Activated B cell treated with CpG ODN at 0.5 μM for 24 hours (primary cell): Measurements from ENCODE around the gene LSMEM2. TPM values are rescaled to one million over a fixed set of nuclear protein-coding genes. Genes with fewer than 3 reads are reported as not detected.

Experiments used
- ATAC-seq: fragments of 200-7000 bp; cut with Tn5 transposase; one replicate; pipeline ENCODE4 v1.10.0; 2021; ENCODE audit warnings: low read depth, mild to moderate bottlenecking, moderate library complexity
- CTCF ChIA-PET: fragments of 350-600 bp; sonication (Branson Sonifier 250); formaldehyde crosslinking; loops from one replicate; lab custom pipeline; 2021; ENCODE audit warnings: antibody characterized with exemption; lab: Charles Lee
- POLR2A ChIA-PET: fragments of 350-600 bp; sonication (Branson Sonifier 250); formaldehyde crosslinking; loops from one replicate; lab custom pipeline; 2021; ENCODE audit warnings: antibody characterized with exemption; lab: Charles Lee
- DNase-seq: peaks from one replicate; pipeline ENCODE4 v3.0.0; 2022
- H3K27ac Mint-ChIP-seq: one replicate; pipeline ENCODE4 v1.8.0; 2020; ENCODE audit warnings: mixed read lengths
- H3K27me3 Mint-ChIP-seq: one replicate; pipeline ENCODE4 v1.8.0; 2021; ENCODE audit warnings: mixed read lengths
- H3K36me3 Mint-ChIP-seq: one replicate; pipeline ENCODE4 v1.8.0; 2021; ENCODE audit warnings: low read depth, mixed read lengths
- H3K4me1 Mint-ChIP-seq: one replicate; pipeline ENCODE4 v1.8.0; 2021; ENCODE audit warnings: mixed read lengths
- H3K4me3 Mint-ChIP-seq: one replicate; pipeline ENCODE4 v1.8.0; 2020; ENCODE audit warnings: mild to moderate bottlenecking, mixed read lengths
- H3K9me3 Mint-ChIP-seq: one replicate; pipeline ENCODE4 v1.8.0; 2020; ENCODE audit warnings: mixed read lengths
- intact Hi-C: fragments of 100-400 bp; cut with micrococcal nuclease; formaldehyde crosslinking; loops from one replicate; pipeline ENCODE4 v1.15.1; 2024
- total RNA-seq: library from RNA; stranded (reverse); gene quantifications from 2 replicates; pipeline ENCODE4 v1.2.3, GENCODE V29; 2022
- TF ChIP-seq, protein P1 (sequence below): fragments of 200-600 bp; IDR thresholded peaks from one replicate; pipeline ENCODE4 v1.8.0; 2022; ENCODE audit warnings: antibody characterized with exemption, mild to moderate bottlenecking

LSMEM2 gene
- total RNA-seq, 1 donor from 2014 or later = not detected

DNA sequence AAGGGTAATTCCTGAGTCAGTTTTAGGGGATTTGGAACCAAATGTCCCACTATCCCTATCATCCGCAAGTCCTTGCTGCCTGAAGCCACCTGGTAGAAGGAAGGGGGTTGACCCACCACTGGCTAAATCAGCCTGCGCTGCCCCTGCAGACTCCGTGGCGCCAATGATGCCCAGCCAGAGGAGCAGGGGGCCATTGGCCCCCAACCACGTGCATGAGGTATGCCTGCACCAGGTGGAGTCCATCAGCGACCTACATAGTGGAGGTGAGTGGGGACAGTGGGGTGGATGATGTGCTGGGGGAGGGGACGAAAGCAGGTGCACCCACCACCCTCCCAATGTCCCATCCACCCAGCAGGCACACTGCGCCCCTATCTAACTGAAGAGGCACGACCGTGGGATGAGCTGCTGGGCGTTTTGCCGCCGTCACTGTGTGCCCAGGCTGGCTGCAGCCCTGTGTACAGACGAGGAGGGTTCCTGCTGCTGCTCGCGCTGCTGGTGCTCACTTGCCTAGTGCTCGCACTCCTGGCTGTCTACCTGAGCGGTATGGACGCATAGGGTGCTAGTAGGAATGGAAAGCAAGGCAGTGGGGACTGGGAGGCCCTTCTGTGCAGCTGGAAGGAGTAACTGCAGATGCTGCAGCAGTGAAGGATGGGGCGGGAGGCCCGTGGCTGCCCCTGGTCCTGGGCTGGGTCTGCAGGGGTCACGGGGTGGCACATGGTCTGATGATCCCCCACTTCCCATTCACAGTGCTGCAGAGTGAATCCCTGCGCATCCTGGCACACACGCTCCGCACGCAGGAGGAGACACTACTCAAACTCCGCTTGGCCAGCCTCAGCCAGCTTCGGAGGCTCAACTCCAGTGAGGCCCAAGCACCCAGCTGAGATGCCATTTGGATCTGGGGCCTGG lies 7.7 kb downstream of the LSMEM2 start:
- H3K27me3 Mint-ChIP-seq = no peaks in the 10 kb centered on the region
- H3K4me1 Mint-ChIP-seq = peaks cover 6% of the 10 kb centered on the region
- no peak overlapping the region for H3K27ac Mint-ChIP-seq
- H3K9me3 Mint-ChIP-seq = no peaks in the 10 kb centered on the region
- H3K4me3 Mint-ChIP-seq = no peak overlapping the region
- DNase-seq (no peak), ATAC-seq (no peak)
- intact Hi-C loops = no loop called here
- ChIA-PET POLR2A (no interaction called here), CTCF (no interaction called here)
- TF ChIP-seq, protein P1, sequence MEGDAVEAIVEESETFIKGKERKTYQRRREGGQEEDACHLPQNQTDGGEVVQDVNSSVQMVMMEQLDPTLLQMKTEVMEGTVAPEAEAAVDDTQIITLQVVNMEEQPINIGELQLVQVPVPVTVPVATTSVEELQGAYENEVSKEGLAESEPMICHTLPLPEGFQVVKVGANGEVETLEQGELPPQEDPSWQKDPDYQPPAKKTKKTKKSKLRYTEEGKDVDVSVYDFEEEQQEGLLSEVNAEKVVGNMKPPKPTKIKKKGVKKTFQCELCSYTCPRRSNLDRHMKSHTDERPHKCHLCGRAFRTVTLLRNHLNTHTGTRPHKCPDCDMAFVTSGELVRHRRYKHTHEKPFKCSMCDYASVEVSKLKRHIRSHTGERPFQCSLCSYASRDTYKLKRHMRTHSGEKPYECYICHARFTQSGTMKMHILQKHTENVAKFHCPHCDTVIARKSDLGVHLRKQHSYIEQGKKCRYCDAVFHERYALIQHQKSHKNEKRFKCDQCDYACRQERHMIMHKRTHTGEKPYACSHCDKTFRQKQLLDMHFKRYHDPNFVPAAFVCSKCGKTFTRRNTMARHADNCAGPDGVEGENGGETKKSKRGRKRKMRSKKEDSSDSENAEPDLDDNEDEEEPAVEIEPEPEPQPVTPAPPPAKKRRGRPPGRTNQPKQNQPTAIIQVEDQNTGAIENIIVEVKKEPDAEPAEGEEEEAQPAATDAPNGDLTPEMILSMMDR = no peak
- peaks cover 46% of the 10 kb centered on the region for H3K36me3 Mint-ChIP-seq

DNA sequence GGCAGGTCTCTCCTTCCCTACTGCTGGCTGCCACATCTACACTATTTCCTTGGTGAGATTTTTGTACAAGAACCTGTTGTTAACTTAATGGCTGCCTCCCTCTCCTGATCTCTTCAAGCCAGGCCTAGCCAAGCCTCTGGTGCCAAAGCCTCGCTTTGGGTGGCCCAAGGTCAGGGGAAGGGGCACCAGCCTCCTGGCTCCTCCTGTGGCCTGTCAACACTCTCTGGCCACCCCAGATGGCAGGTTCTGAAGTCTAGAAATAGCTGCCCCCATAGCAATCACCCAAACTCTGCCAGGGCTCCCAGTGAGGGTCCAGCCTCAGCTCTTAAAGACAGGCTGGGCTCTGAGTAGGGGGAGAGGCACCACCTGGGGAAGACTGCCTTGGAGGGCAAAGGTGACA lies 8.4 kb downstream of the LSMEM2 start:
- no peaks in the 10 kb centered on the region for H3K9me3 Mint-ChIP-seq
- ChIA-PET POLR2A (interaction anchor here (1.0 kb wide), 1 partner anchor 50 kb away, joined by 4 read pairs; no protein-coding TSS in a partner anchor), CTCF (no interaction called here)
- H3K4me3 Mint-ChIP-seq = no peak overlapping the region
- ATAC-seq (no peak), DNase-seq (no peak)
- H3K4me1 Mint-ChIP-seq = peaks cover 8% of the 10 kb centered on the region
- no peaks in the 10 kb centered on the region for H3K27me3 Mint-ChIP-seq
- intact Hi-C loops = no loop called here
- TF ChIP-seq, protein P1 = no peak
- peaks cover 47% of the 10 kb centered on the region for H3K36me3 Mint-ChIP-seq
- H3K27ac Mint-ChIP-seq = no peak overlapping the region

DNA sequence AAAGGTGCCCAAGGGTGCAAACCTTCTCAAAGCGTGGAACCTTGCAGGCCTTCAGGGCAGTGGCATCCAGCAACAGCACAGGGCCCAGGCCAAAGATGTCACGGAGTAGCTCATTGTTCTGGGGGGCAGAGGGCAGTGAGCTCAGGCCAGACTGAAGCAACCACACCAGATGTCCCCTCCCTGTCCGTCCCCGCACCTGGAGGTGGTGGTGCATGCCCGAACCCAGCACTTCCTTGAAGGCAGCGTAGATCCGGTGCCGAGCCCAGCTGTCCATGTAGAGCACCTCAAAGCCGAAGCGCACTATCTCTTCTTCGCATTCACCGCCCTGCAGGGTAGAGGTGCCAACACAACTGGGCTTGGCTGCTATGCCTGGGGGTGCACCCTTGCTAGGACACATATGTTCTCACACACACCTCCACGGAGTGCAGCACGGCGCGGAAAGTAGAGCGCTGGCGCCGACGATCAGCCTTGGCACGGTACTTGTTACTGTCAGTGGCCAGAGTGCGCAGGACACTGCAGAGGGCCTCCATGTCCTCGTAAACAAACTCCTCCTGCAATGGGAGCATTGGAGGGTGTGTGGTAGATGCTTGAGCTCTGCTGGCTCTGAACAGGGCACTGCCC lies 9.6 kb downstream of the LSMEM2 start:
- Mint-ChIP-seq H3K4me3 (no peak overlapping the region), H3K9me3 (no peaks in the 10 kb centered on the region), H3K27ac (no peak overlapping the region), H3K4me1 (peaks cover 16% of the 10 kb centered on the region), H3K27me3 (no peaks in the 10 kb centered on the region), H3K36me3 (peaks cover 51% of the 10 kb centered on the region)
- ChIA-PET POLR2A (interaction anchor here (1.0 kb wide), 1 partner anchor 48 kb away, joined by 4 read pairs; no protein-coding TSS in a partner anchor), CTCF (no interaction called here)
- TF ChIP-seq, protein P1 = no peak
- no peak for DNase-seq
- intact Hi-C loops = no loop called here
- ATAC-seq = no peak

DNA sequence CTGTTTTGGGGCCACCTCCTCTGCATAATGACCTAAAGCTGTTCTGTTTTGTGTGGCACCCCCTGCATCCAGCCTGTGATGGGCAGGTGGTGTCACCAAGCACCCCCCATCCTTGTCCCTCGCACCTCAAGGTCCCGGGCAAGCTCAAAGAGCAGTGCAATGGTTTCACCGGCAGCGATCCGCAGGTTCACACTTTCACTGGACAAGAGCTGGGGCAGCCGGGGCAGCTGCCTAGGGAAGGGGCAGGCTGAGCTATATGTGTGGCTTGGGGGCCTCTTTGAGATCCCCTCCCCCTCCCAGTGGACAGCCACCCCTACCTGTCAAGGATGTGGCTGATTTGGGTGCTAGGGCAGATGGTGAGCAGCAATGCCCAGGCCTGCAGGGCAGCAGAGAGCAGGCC lies 10.2 kb downstream of the LSMEM2 start:
- H3K9me3 Mint-ChIP-seq = no peaks in the 10 kb centered on the region
- peaks cover 51% of the 10 kb centered on the region for H3K36me3 Mint-ChIP-seq
- H3K27me3 Mint-ChIP-seq = no peaks in the 10 kb centered on the region
- intact Hi-C loops = no loop called here
- no peak overlapping the region for H3K27ac Mint-ChIP-seq
- DNase-seq (no peak), ATAC-seq (no peak)
- peaks cover 16% of the 10 kb centered on the region for H3K4me1 Mint-ChIP-seq
- POLR2A ChIA-PET = no interaction called here
- H3K4me3 Mint-ChIP-seq = no peak overlapping the region
- CTCF ChIA-PET = no interaction called here
- TF ChIP-seq, protein P1 = no peak

DNA sequence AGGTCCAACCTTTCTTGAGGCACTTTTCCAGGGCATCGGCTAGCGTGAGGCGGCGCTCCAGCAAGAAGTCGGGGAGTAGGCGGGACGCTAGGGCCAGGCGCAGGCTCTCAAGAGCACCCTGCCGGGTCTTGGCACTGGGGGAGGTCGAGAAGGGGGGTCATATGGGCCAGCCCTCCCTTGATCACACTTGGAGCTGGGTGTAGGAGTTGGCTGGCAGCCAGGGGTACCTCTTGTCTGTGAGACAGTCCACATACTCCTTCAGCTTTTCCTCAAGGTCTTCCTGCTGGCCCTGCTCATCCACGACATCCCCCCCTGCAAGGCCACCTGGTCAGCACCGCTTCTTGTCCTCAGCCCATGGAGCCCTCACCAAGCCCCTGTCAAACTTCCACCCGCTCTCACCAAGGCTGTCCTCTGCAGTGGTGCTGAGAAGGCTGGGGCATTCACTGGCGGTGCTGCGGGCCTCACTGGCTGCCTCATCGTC lies 11.3 kb downstream of the LSMEM2 start:
- Mint-ChIP-seq H3K36me3 (peaks cover 51% of the 10 kb centered on the region), H3K9me3 (no peaks in the 10 kb centered on the region), H3K27ac (no peak overlapping the region), H3K4me3 (peak overlapping the region; percentile 7), H3K4me1 (peaks cover 16% of the 10 kb centered on the region), H3K27me3 (no peaks in the 10 kb centered on the region)
- POLR2A ChIA-PET = no interaction called here
- DNase-seq (no peak), ATAC-seq (no peak)
- TF ChIP-seq, protein P1 = no peak
- intact Hi-C loops = loop anchor here (10.0 kb wide), 2 partner anchors 485 to 1265 kb away; partner anchors contain the start of genes IMPDH2, INKA1 and NDUFAF3
- CTCF ChIA-PET = no interaction called here
